GM18517 (cell line): ENCODE data around the gene NCOR1.
"Not testable (repeated sequence)": the region's sequence is repeated elsewhere in the genome, so short reads cannot be mapped to it uniquely, and the experiment has no call there.

Experiments
- ATAC-seq: cut with Tn5 transposase; IDR thresholded peaks from one replicate; pipeline ENCODE4 v1.9.1; 2021; ENCODE audit warnings: mild to moderate bottlenecking, moderate library complexity; ENCODE audit not compliant: unreplicated experiment

Gene NCOR1

DNA sequence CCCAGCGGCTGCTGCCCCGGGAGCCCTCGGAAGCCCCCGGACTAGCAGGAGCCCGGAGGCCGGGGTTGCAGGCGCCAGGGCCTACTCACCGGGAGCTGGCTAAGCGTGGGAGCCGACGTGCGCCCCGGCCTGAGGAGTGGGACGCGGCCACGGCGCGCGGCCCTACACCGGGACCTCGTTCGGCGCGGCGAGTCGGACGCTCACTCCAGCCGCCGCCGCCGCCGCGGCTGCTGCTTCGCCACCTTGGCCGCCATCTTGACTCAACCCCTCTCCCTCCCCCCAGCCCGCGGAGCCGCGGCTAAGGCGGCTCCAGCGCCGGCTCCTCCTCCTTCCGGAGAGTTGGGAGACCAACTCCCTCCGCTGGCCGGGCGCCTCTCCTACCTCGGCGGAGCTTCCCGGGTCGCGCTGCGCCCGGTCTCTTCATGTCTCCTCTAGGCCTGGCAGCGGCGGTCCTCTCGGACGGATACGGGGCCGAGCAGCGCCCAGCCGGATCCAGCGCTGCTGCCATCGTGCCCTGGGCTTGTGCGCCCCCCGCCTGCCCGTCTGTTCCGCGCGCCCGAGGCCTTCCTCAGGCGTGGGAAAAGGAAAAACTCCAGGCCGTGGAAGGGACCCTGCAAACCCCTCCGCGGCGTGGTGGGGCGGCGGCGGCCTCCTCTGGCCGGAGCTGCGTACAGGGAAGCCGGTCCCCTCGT lies at the start of gene NCOR1:
Gene NCOR1 (minus strand): TSS at position 262 of the 692 bp plus-strand sequence. CDS start 20,965 bp downstream, outside the sequence.
- peak; percentile 59 for ATAC-seq

DNA sequence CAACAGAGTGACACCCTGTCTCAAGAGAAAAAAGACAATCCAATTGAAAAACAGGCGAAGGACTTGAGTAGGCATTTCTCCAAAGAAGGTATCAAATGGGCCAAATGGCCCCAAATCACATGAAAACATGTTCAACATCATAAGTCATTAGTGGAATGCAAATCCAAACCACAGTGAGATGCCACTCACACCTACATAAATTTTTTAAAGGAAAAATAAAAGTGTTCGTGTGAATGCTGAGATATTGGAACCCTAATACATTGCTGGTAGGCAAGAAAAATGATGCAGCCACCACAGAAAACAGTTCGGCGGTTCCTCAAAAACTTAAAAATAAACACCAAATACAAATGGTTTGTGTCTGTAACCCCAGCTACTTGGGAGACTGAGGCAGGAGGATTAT lies 46.9 kb upstream of the NCOR1 start:
- no peak for ATAC-seq

DNA sequence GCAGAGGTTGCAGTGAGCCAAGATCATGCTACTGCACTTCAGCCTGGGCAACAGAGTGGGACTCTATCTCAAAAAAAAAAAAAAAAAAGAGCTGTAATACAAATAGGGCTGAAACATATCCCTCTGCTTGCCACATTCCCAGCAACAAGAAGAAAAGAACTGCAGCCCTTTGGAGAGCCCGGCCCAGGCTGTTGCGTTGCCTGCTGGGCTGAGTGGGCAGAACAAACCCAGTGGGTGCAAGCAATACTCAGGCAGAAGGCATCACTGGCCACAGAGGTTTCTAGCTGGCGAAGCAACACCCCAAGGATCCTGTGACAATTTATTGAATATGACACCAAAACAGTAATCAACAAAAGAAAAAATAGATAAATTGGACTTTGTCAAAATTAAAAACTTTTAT lies 45.7 kb upstream of the NCOR1 start:
- ATAC-seq = no peak

DNA sequence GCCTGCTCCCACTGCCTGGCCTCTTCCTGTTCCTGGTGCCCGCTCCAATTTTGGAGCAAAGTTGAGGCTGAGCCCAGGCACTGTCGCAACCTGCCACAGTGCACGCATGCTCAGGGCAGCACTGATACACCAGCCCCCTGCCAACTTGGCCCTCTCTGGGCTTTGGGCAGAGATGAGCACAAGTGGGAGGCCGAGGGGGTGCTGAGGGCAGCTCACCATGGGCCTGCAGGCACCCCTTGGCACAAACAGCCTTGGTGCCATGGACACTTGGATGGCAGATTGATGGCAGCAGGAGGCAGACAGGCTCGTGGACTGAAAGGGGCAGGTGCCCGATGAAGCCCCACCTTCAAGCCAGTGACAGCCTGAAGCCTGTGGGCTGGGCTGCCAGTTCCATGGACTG lies 44.6 kb upstream of the NCOR1 start:
- ATAC-seq = no peak

DNA sequence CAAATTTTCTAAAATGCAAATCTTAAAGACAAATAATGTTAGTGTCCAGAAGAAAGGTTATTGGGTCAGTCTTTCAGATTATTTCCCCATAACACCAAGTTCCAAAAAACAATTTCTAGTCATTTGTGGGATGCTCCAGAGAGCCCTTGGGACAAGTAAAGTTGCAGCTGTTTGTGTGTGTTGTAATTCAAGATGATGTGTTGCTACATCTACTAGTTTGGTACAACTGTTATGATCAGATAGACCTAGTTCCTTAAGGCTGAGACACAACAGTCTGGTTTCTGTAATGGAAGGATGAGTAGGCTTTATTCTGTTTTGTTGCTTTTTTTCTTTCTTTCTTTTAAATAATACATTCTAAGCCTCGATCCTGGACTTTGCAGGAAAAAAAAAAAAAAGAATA lies 43.6 kb upstream of the NCOR1 start:
- no peak for ATAC-seq

DNA sequence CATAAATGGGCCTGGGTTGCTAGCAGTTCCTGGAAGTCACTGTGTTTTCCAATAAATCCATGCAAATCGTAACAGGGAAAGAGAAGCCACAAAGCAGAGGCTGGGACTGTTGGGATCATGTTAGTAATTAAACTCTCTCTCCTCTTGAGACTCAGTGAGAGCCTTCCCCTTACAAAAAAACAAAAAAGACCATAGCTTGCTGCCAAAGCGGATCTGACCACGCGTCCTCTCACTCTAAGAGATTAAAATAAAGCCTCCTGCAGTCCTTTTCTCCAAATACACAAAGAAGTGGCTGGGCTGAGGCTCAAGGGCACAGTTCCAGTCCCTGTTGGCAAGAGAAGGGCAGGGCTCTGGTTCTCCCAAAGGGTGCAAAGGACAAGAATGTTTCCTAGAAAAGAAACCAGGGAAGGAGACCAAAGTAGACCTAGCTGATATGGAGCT lies 40.2 kb upstream of the NCOR1 start:
- ATAC-seq = no peak

DNA sequence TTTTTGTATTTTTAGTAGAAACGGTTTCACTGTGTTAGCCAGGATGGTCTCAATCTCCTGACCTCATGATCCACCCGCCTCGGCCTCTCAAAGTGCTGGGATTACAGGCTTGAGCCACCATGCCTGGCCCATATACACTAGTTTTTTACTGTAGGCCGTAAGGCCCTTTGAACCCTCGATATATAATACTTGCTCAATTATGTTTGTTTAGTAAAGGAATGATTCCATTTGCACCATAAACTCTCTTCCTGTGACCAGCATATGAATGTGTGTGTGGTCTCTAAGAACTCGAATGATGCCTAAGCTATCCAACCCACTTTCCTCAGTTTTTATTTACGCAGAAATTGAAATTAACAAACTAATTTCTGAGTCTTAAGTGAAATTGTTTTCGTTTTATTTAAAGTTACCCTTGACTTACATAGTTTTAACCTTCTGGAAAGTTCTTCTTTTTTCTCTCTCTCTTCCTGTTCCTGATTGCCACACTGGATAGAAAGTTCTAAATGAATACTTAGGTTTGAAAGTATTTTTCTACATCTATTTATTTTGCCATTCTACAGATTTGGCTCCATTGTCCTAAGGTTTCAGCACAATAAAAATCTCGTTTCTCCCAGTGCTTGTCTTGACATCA lies 39.6 kb upstream of the NCOR1 start:
- ATAC-seq = no peak

DNA sequence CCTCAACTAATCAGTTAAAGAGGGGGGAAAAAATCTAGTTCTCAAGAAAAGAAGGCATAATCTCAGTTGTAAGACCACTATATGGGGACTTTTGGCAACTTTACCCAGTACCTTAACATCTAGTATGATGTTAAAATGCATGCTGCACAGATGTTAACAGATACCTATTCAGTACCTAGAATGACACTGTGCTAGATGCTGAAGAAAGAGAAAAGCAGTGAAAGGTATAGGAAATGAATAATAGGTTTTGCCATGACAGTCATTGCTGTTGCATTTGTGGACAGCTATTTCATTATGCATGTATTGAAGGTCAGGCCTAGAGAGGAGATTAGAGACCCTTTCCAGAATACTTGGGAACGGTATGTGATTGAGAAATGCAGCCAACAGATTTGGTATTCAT lies 36.2 kb upstream of the NCOR1 start:
- ATAC-seq = no peak

DNA sequence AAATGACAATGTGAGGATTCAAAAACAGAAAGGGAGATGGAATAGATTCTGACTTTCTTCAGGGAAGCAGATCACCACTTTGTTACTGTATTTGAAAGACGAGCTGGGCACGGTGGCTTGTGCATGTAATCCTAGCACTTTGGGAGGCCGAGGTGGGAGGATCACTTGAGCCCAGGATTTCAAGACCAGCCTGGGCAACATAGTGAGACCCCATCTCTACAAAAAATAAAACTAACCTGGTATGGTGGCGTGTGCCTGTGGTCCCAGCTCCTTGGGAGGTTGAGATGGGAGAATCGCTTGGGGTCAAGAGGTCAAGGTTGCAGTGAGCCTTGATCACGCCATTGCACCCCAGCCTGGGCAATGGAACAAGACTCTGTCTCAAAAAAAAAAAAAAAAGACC lies 35.7 kb upstream of the NCOR1 start:
- no peak for ATAC-seq

DNA sequence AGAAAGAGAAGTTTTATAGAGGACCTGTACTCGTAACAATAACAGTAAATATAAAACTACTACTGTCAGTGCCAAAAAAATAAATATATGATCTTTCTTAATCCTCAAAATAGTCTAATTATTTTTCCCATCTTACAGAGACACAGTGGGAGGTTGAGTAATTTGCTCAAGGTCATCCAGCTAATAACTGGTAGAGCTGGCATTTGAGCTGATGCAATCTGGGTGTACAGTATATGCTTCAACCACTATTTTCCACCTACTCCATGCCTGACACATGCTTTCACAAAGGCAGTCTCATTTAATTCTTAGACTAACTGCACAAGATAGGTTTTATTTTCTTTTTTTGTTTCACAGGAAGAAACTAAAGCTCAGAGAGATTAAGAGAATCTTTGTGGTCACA lies 35.3 kb upstream of the NCOR1 start:
- ATAC-seq = no peak

DNA sequence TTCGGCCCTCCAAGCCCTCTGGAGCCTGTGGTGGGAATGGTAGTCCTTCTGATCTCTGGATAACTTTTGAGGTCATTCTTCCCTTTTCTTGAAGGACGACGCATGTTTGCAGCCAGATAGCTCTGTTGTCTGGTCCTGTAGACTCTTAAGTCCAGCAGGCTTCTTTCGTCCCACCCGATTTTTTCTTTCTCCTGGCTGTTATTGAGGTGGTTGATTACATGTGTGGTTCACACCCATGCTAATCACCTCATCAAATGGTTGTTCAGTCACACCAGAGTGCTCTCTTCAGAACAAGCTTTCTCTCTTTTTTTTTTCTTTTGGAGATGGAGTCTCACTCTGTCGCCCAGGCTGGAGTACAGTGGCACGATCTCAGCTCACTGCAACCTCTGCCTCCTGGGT lies 32.3 kb upstream of the NCOR1 start:
- no peak for ATAC-seq

DNA sequence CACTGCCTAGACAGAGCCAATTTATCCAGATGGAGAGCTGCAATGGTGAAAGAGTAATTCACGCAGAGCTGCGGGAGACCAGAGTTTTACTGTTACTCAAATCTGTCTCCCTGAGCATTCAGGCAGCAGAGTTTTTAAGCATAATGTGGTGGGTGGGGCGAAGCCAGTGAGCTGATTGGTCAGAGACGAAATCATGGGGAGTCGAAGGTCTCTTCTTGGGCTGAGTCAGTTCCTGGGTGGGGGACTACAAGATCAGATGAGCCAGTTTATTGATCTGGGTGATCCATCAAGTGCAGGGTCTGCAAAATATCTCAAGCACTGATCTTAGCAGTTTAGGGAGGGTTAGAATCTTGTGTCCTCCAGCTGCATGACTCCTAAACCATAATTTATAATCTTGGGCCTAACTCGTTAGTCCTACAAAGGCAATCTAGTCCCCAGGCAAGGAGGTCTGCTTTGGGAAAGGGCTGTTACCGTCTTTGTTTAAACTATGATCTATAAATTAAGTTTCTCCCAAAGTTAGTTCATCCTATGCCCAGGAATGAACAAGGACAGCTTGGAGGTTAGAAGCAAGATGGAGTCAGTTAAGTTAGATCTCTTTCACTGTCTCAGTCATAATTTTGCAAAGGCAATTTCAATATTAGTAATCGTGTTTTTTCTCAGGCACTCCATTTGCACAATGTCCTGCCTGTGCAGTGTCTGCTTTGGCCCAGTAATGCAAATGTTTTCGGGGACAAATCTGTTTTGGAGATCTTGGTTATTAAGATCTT lies 28.6 kb upstream of the NCOR1 start:
- ATAC-seq = no peak

DNA sequence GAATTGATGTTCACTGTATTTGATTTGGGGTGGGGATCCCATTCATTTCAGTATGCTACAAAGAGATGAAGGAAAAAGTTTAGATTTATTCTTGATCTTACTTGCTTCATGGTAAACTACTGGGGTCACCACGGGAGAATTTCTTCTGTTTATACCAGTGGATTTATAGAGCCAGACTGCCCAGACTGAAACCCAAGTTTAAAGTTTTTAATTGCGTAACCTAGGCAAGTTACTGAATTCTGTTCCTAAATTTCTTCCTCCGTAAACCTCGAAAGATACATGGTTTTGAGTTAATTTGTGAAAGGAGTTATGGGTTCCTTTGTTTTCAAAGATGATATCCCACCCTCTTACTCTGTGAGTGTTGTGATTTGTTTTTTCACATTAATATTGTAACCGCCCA lies 28.1 kb upstream of the NCOR1 start:
- no peak for ATAC-seq

DNA sequence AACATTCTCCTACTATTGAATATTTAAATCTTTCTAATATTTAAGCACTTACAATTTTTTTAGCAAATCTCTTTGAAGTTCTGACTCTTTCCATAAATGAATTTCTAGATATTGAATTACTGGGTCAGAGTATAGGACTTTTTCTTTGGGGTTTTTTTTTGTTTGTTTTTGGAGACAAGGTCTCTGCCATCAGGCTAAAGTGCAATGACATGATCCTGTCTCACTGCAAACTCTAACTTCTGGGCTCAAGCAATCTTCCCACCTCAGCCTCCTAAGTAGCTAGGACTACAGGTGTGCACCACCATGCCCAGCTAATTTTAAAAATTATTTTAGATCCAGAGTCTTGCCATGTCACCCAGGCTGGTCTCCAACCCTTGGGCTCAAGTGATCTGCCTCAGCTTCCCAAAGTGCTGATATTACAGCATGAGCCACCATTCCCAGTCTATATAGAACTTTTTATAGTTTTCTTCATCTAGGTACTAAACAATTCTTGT lies 26.6 kb upstream of the NCOR1 start:
- ATAC-seq = no peak

DNA sequence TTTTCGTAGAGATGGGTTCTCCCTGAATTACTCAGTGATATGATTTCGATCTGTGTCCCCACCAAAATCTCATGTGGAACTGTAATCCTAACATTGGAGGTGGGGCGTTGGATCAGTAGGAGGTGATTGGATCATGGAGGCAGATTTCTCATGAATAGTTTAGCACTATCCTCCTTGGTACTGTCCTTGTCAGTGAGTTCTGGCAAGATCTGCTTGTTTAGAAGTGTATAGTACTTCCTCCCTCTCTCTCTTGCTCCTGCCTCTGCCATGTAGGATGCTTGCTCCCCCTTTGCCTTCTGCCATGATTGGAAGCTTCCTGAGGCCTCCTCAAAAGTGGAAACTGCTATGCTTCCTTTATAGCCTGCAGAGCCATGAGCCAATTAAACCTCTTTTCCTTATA lies 24.6 kb upstream of the NCOR1 start:
- ATAC-seq = no peak

DNA sequence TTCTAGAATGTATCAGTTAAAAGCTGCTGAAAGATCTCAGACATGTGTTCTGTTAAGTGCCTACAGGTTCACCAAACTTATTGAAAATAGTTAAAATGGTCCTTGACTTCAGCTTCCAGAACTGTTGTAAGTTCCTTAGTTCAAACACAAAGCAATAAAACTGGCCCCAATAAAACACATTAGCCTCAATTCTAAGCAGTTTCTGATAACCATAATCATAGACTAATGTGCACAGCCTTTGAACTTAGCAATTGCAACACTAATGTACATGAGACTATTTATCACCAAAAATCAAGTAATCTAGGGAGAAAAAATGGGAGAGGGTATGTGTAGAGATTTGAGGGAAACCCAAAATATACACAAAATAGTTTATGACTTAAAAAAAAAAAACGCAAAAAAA lies 17.1 kb upstream of the NCOR1 start:
- ATAC-seq = no peak

DNA sequence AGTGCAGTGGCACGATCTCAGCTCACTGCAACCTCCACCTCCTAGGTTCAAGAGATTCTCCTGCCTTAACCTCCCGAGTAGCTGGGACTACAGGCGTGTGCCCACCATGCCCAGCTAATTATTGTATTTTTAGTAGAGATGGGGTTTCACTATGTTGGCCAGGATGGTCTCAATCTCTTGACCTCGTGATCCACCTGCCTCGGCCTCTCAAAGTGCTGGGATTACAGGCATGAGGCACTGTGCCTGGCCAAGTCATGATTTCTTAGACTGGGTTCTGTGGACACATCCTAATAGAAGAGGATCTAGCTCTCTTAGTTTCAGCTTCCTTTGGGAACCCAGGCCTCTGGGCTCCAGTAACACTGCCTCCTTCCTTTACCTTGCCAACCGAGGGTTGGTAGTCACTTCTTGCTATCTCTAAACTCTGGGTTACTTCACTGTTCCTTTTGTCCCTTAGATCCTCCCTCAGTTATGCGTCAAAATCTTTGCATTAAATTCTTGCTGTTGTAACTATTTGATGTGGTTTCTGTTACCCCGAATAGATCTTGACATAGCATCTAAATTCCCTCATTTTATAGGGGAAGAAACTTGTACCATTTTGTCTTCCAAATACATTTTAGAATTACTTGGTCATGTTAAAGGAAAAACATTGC lies 14.7 kb upstream of the NCOR1 start:
- ATAC-seq = not testable (repeated sequence)

DNA sequence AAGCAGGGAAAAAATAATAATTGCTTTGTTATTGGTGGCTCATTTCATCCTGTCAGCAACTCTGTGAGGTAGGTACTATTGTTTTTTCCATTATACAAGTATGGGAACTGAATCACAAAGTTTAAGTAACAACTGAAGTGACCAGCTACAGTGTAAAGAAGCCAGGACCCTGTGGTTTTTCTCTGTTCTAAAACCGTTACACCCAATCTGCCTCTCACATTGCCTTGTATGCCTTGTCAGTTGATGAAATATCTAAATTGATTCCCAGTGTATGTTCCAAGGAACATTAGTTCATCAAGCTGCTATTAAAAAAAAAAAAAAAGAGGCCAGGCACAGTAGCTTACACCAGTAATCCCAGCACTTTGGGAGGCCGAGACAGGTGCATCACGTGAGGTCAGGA lies 7.1 kb upstream of the NCOR1 start:
- ATAC-seq = no peak

DNA sequence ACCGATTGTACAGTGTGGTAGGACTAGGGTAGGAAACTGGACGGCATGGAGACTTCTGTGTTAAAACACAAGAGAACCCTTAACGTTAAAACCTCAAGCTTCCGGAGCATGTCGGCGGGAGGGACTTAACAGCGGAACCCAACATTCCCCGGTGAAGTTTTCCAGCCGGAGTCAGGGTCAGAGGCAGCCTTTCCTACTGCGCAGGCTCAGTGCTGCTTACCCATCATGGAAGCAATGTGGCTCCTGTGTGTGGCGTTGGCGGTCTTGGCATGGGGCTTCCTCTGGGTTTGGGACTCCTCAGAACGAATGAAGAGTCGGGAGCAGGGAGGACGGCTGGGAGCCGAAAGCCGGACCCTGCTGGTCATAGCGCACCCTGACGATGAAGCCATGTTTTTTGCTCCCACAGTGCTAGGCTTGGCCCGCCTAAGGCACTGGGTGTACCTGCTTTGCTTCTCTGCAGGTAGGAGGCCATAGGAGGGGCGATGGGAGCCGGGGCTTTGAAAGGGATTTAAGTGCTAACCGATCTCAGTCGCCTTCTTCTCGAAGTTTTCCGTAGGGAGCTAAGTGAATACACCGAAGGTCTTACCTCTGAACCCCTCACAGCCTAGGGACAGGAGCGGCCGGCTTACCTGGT lies 1.8 kb upstream of the NCOR1 start, which contains the start of gene PIGL:
Gene PIGL (plus strand): TSS at position 209 of the 634 bp plus-strand sequence. CDS start 17 bp downstream, at position 226.
- no peak for ATAC-seq

DNA sequence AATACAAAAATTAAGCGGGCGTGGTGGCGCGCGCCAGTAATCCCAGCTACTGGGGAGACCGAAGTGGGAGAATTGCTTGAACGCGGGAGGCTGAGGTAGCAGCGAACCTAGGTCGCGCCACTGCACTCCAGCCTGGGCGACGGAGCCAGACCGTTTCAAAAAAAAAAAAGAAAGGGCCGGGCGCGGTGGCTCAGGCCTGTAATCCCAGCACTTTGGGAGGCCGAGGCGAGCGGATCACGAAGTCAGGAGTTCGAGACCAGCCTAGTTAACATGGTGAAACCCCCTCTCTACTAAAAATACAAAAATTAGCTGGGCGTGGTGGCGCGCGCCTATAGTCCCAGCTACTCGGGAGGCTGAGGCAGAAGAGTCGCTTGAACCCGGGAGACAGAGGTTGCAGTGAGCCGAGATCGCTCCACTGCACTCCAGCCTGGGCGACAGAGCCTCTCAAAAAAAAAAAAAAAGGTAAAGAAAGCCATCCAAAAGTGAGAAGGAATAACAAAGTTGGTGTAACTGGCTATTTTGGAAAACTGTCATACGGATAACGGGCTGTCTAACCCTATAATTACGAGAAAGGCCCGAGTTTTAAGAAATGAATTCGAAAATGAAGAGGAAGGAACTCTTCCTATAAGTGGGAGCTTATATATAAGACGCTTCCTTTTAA lies 1.1 kb upstream of the NCOR1 start:
- not testable (repeated sequence) for ATAC-seq
